ENCODE data around the gene OSGEP.
"Not testable (repeated sequence)": the region's sequence is repeated elsewhere in the genome, so short reads cannot be mapped to it uniquely, and the experiment has no call there.

The OSGEP gene

GRCh38 chr14:20461225-20462141 lies 6.9 kb upstream of the OSGEP start, which contains the start of gene PIP4P1:
PIP4P1 (minus strand) TSS chr14:20461434; CDS start chr14:20461325, 109 bp downstream.
- H3K36me3 Mint-ChIP-seq (ENCODE audit: insufficient read depth) = peaks cover 32% of the 10 kb centered on the region
- H3K27me3 Mint-ChIP-seq = no peaks in the 10 kb centered on the region
- peaks cover 29% of the 10 kb centered on the region for H3K4me1 Mint-ChIP-seq
- DNase-seq (ENCODE audit: low spot score in 2 of 2) (peak; percentile 95 to 97), ATAC-seq (replicated peaks; ENCODE audit: extremely low read depth, poor library complexity, severe bottlenecking) (peak; percentile 95)
- no peaks in the 10 kb centered on the region for H3K9me3 Mint-ChIP-seq
- H3K4me3 Mint-ChIP-seq = peak within 1 kb of the TSS; percentile 83
- peak within 1 kb of the TSS; percentile 87 for H3K27ac Mint-ChIP-seq (ENCODE audit: low read depth)

- ATAC-seq (replicated peaks; ENCODE audit: extremely low read depth, poor library complexity, severe bottlenecking) (peak; percentile 4), DNase-seq (ENCODE audit: low spot score in 2 of 2) (peak in 1 of 2 donors; percentile 41)
- H3K36me3 Mint-ChIP-seq (ENCODE audit: insufficient read depth) = peaks cover 32% of the 10 kb centered on the region
- H3K4me3 Mint-ChIP-seq = peak overlapping the region; percentile 83
- peaks cover 29% of the 10 kb centered on the region for H3K4me1 Mint-ChIP-seq
- H3K27me3 Mint-ChIP-seq = no peaks in the 10 kb centered on the region
- no peaks in the 10 kb centered on the region for H3K9me3 Mint-ChIP-seq
- H3K27ac Mint-ChIP-seq (ENCODE audit: low read depth) = peak overlapping the region; percentile 87
Observed at GRCh38 chr14:20460458-20461224, 6.0 kb upstream of the OSGEP start.

- Mint-ChIP-seq H3K27ac (ENCODE audit: low read depth) (no peak overlapping the region), H3K9me3 (no peaks in the 10 kb centered on the region), H3K4me1 (peaks cover 29% of the 10 kb centered on the region), H3K27me3 (no peaks in the 10 kb centered on the region), H3K36me3 (ENCODE audit: insufficient read depth) (peaks cover 32% of the 10 kb centered on the region), H3K4me3 (no peak overlapping the region)
- ATAC-seq (replicated peaks; ENCODE audit: extremely low read depth, poor library complexity, severe bottlenecking) (no peak), DNase-seq (ENCODE audit: low spot score in 2 of 2) (no peak)
Observed at GRCh38 chr14:20458031-20458789, 3.6 kb upstream of the OSGEP start.

DNA sequence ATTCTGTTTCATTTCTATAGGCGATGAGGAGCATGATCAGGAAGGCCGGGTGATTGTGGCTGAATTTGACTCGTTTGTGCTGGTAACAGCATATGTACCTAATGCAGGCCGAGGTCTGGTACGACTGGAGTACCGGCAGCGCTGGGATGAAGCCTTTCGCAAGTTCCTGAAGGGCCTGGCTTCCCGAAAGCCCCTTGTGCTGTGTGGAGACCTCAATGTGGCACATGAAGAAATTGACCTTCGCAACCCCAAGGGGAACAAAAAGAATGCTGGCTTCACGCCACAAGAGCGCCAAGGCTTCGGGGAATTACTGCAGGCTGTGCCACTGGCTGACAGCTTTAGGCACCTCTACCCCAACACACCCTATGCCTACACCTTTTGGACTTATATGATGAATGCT lies 2.4 kb upstream of the OSGEP start:
- Mint-ChIP-seq H3K27ac (ENCODE audit: low read depth) (no peak overlapping the region), H3K36me3 (ENCODE audit: insufficient read depth) (peaks cover 39% of the 10 kb centered on the region), H3K27me3 (no peaks in the 10 kb centered on the region), H3K9me3 (no peaks in the 10 kb centered on the region), H3K4me1 (peaks cover 27% of the 10 kb centered on the region), H3K4me3 (no peak overlapping the region)
- DNase-seq (ENCODE audit: low spot score in 2 of 2) (no peak), ATAC-seq (replicated peaks; ENCODE audit: extremely low read depth, poor library complexity, severe bottlenecking) (no peak)

DNA sequence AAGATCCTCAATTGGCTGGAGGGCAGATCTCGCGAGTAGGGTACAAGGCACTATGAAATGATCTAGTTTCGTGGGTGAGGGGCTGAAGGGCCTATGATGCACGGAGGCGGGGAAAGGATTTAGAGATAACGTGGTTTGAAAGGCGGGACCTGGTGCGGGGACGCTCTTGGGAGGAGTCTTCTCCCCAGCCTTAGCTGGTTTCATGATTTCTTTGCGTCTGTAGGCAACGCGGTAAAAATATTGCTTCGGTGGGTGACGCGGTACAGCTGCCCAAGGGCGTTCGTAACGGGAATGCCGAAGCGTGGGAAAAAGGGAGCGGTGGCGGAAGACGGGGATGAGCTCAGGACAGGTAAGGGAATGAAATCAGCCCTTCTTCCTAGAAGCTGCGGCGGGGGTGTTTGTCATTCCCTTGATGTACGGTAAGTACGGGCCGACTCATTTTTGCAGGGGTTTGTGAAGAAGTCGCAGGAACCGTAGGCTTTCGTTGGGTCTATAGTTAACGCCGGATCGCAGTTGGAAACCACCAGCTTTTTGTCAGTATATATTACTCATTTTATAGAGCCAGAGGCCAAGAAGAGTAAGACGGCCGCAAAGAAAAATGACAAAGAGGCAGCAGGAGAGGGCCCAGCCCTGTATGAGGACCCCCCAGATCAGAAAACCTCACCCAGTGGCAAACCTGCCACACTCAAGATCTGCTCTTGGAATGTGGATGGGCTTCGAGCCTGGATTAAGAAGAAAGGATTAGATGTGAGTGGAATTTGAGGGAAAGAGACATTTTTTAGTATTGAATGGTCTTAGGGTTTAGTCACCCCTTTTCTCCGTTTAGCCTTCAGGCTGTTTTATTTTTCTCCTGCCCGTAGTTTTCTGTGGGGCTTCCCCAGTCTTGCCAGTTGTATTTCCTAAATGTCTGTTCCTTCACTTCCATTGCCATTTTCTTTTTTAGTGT lies 1.0 kb upstream of the OSGEP start:
- no peak for DNase-seq (ENCODE audit: low spot score in 2 of 2)
- Mint-ChIP-seq H3K4me3 (no peak overlapping the region), H3K27ac (ENCODE audit: low read depth) (no peak overlapping the region), H3K27me3 (no peaks in the 10 kb centered on the region), H3K9me3 (no peaks in the 10 kb centered on the region), H3K4me1 (peaks cover 18% of the 10 kb centered on the region), H3K36me3 (ENCODE audit: insufficient read depth) (peaks cover 45% of the 10 kb centered on the region)
- peak; percentile 65 for ATAC-seq (replicated peaks; ENCODE audit: extremely low read depth, poor library complexity, severe bottlenecking)

- DNase-seq (ENCODE audit: low spot score in 2 of 2); ATAC-seq (replicated peaks; ENCODE audit: extremely low read depth, poor library complexity, severe bottlenecking); H3K9me3 Mint-ChIP-seq; H3K27me3 Mint-ChIP-seq; H3K4me1 Mint-ChIP-seq; H3K4me3 Mint-ChIP-seq; H3K27ac Mint-ChIP-seq (ENCODE audit: low read depth): not testable (repeated sequence)
- peaks cover 55% of the 10 kb centered on the region for H3K36me3 Mint-ChIP-seq (ENCODE audit: insufficient read depth)
Observed at GRCh38 chr14:20452831-20453230, 1.8 kb downstream of the OSGEP start.

DNA sequence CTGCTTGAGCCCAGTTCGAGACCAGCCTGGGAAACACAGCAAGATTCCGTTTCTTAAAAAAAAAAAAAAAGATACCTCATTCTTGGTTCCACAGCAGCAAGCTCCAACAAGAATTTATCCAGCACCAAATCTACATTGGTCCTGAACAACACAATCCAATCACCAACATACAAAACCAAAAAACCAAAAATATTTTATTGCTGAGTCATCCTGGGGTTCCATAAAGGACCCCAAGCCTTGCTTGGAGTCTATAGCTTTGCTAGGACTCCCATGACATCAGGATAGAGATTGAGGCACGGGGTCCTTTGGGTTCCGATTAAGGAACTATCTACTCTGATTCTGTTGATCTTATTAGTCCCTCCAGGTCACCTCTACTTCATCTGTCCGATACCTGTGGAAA lies 7.7 kb downstream of the OSGEP start:
- no peak overlapping the region for H3K27ac Mint-ChIP-seq (ENCODE audit: low read depth)
- ATAC-seq (replicated peaks; ENCODE audit: extremely low read depth, poor library complexity, severe bottlenecking) (no peak), DNase-seq (ENCODE audit: low spot score in 2 of 2) (no peak)
- H3K36me3 Mint-ChIP-seq (ENCODE audit: insufficient read depth) = peaks cover 46% of the 10 kb centered on the region
- H3K9me3 Mint-ChIP-seq = no peaks in the 10 kb centered on the region
- no peaks in the 10 kb centered on the region for H3K27me3 Mint-ChIP-seq
- H3K4me1 Mint-ChIP-seq = no peaks in the 10 kb centered on the region
- no peak overlapping the region for H3K4me3 Mint-ChIP-seq

- not testable (repeated sequence) for DNase-seq (ENCODE audit: low spot score in 2 of 2); ATAC-seq (replicated peaks; ENCODE audit: extremely low read depth, poor library complexity, severe bottlenecking); H3K27me3 Mint-ChIP-seq; H3K4me3 Mint-ChIP-seq; H3K27ac Mint-ChIP-seq (ENCODE audit: low read depth); H3K9me3 Mint-ChIP-seq
- H3K36me3 Mint-ChIP-seq (ENCODE audit: insufficient read depth) = peaks cover 16% of the 10 kb centered on the region
- peaks cover 13% of the 10 kb centered on the region for H3K4me1 Mint-ChIP-seq
Observed at GRCh38 chr14:20443650-20444049, 11.0 kb downstream of the OSGEP start.

- Mint-ChIP-seq H3K36me3 (ENCODE audit: insufficient read depth) (no peaks in the 10 kb centered on the region), H3K9me3 (no peaks in the 10 kb centered on the region), H3K4me3 (no peak overlapping the region), H3K27ac (ENCODE audit: low read depth) (no peak overlapping the region), H3K27me3 (no peaks in the 10 kb centered on the region), H3K4me1 (peaks cover 13% of the 10 kb centered on the region)
- DNase-seq (ENCODE audit: low spot score in 2 of 2) (no peak), ATAC-seq (replicated peaks; ENCODE audit: extremely low read depth, poor library complexity, severe bottlenecking) (no peak)
Observed at GRCh38 chr14:20441461-20441860, 13.2 kb downstream of the OSGEP start.

GRCh38 chr14:20440882-20441281 lies 13.7 kb downstream of the OSGEP start:
- peaks cover 13% of the 10 kb centered on the region for H3K4me1 Mint-ChIP-seq
- H3K27me3 Mint-ChIP-seq = no peaks in the 10 kb centered on the region
- no peaks in the 10 kb centered on the region for H3K9me3 Mint-ChIP-seq
- ATAC-seq (replicated peaks; ENCODE audit: extremely low read depth, poor library complexity, severe bottlenecking) (peak; percentile 71), DNase-seq (ENCODE audit: low spot score in 2 of 2) (no peak)
- peak overlapping the region; percentile 55 for H3K4me3 Mint-ChIP-seq
- H3K36me3 Mint-ChIP-seq (ENCODE audit: insufficient read depth) = no peaks in the 10 kb centered on the region
- H3K27ac Mint-ChIP-seq (ENCODE audit: low read depth) = no peak overlapping the region

GRCh38 chr14:20440465-20440864 lies 14.1 kb downstream of the OSGEP start:
- no peak overlapping the region for H3K27ac Mint-ChIP-seq (ENCODE audit: low read depth)

More at GRCh38 chr14:20440465-20440864, 14.1 kb downstream of the OSGEP start:
- Mint-ChIP-seq H3K36me3 (ENCODE audit: insufficient read depth) (no peaks in the 10 kb centered on the region), H3K4me1 (peaks cover 13% of the 10 kb centered on the region), H3K9me3 (no peaks in the 10 kb centered on the region), H3K4me3 (peak overlapping the region; percentile 55), H3K27me3 (no peaks in the 10 kb centered on the region)
- DNase-seq (ENCODE audit: low spot score in 2 of 2) = no peak
- ATAC-seq (replicated peaks; ENCODE audit: extremely low read depth, poor library complexity, severe bottlenecking) = no peak
